Gastroesophageal sphincter (tissue), 4 donors: Measurements from ENCODE around the gene CENPF. TPM values are rescaled to one million over a fixed set of nuclear protein-coding genes. Genes with fewer than 3 reads are reported as not detected.

Experiments
- ATAC-seq: fragments of 150-250 bp; one replicate; pipeline ENCODE4 v1.9.1; 2016; ENCODE audit warnings: mild to moderate bottlenecking, moderate library complexity
- H3K27ac ChIP-seq, 4 donors: fragments of 200-600 bp; sonication (generic) in 3 of 4; 1 replicate in 3 of 4; 2 replicates in 1 of 4; pipeline ENCODE4 v1.5.1; 2016 to 2019
- H3K27me3 ChIP-seq: fragments of 200-600 bp; sonication (generic); one replicate; pipeline ENCODE4 v1.5.1; 2019
- H3K36me3 ChIP-seq, 2 donors: fragments of 200-600 bp; sonication (generic); one replicate each; pipeline ENCODE4 v1.5.1; 2019; ENCODE audit warnings: control low read depth in 1 of 2
- H3K4me1 ChIP-seq, 3 donors: fragments of 200-600 bp; sonication (generic); 1 replicate in 2 of 3; 2 replicates in 1 of 3; pipeline ENCODE4 v1.5.1; 2016 to 2019; ENCODE audit warnings: control low read depth in 2 of 3
- H3K4me3 ChIP-seq, 2 donors: fragments of 200-600 bp; sonication (generic); one replicate each; pipeline ENCODE4 v1.5.1; 2019; ENCODE audit warnings: mild to moderate bottlenecking in 1 of 2, moderate library complexity in 1 of 2
- H3K9me3 ChIP-seq, 3 donors: fragments of 200-600 bp; sonication (generic); one replicate each; pipeline ENCODE4 v1.5.1; 2017 to 2019; ENCODE audit warnings: control low read depth in 2 of 3
- EP300 ChIP-seq: sonication (generic); formaldehyde crosslinking; IDR thresholded peaks from one replicate; pipeline ENCODE4 v1.6.1; 2017; ENCODE audit warnings: antibody characterized with exemption, mild to moderate bottlenecking
- POLR2A ChIP-seq, 2 donors: fragments of 450-650 bp; IDR thresholded peaks; one replicate each; pipeline ENCODE4 v1.6.1; 2017; ENCODE audit warnings: antibody characterized with exemption in 2 of 2, mild to moderate bottlenecking in 2 of 2, moderate library complexity in 1 of 2
- POLR2AphosphoS5 ChIP-seq: sonication (generic); formaldehyde crosslinking; IDR thresholded peaks from one replicate; pipeline ENCODE4 v1.6.1; 2017; ENCODE audit warnings: antibody characterized with exemption
- WGBS, 2 donors: methylation state at CpG; one replicate each; pipeline ENCODE4 v1.1.5; 2018; ENCODE audit warnings: low coverage in 1 of 2; 5-methylcytosine and 5-hydroxymethylcytosine counted together
- total RNA-seq, 4 donors: library from RNA; depleted of rRNA; stranded (reverse); fragments of >200 nt; gene quantifications; one replicate each; pipeline ENCODE4 v1.1.0, GENCODE V29; 2016
- TF ChIP-seq, protein P1 (sequence below), 4 experiments: fragments of 200-600 bp in 2 of 4; fragments of 450-650 bp in 2 of 4; sonication (generic) in 1 of 4; IDR thresholded peaks; one replicate each; pipeline ENCODE4 v1.5.1; 2017 to 2019; ENCODE audit warnings: antibody characterized with exemption in 4 of 4, mild to moderate bottlenecking in 2 of 4, moderate library complexity in 2 of 4

CENPF gene
- total RNA-seq, 4 donors from 2014 or later = 0.31 to 18.4 (median 0.66) TPM

DNA sequence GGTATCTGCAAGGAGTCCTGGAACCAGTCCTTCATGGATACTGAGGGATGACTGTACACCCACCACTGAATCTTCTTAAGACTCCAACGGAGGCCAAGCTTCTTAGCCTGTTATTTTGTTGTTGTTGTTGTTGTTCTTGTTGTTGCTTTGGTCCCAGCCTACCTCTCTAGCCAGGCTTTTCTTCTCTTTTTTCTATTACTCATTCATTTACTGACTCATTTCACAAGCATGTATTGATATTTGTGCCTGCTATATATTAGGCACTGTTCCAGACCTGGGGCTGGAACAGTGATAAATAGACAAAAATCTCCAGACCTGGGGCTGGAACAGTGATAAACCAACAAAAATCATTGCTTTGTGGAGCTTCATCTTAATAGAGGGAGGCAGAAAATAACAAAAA, 20.4 kb downstream of the CENPF start:
- TF ChIP-seq POLR2AphosphoS5 (no peak), EP300 (no peak)
- TF ChIP-seq, protein P1, sequence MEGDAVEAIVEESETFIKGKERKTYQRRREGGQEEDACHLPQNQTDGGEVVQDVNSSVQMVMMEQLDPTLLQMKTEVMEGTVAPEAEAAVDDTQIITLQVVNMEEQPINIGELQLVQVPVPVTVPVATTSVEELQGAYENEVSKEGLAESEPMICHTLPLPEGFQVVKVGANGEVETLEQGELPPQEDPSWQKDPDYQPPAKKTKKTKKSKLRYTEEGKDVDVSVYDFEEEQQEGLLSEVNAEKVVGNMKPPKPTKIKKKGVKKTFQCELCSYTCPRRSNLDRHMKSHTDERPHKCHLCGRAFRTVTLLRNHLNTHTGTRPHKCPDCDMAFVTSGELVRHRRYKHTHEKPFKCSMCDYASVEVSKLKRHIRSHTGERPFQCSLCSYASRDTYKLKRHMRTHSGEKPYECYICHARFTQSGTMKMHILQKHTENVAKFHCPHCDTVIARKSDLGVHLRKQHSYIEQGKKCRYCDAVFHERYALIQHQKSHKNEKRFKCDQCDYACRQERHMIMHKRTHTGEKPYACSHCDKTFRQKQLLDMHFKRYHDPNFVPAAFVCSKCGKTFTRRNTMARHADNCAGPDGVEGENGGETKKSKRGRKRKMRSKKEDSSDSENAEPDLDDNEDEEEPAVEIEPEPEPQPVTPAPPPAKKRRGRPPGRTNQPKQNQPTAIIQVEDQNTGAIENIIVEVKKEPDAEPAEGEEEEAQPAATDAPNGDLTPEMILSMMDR (IDR thresholded peaks at IDR 0.05) = no peak
- no peak for ATAC-seq
- no peaks in the 10 kb centered on the region for H3K36me3 ChIP-seq
- no peak overlapping the region for H3K4me3 ChIP-seq
- H3K27ac ChIP-seq = no peak overlapping the region
- no peaks in the 10 kb centered on the region for H3K9me3 ChIP-seq
- 63 to 92% methylated on average over 1 of the region's 1 CpG for WGBS, 2 donors
- no peaks in the 10 kb centered on the region for H3K27me3 ChIP-seq
- H3K4me1 ChIP-seq = no peaks in the 10 kb centered on the region

DNA sequence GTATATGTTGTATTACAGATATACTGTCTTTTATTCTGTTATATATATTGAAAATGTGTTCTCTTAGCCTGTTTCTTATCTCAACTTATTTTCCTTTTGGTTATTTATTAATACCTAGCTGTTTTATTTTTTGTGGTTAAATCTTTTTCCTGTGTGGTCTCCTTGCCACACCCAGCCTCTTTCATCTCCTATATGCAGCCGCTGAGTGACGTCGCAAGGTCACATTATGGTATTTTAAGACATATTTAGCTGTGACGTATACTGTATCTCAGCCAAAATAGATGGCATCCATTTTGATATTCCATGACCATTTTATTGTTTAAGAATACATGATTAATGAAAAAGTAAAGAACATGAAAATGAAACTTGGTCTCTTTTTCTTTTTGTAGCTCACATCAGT, 29.1 kb downstream of the CENPF start:
- Histone ChIP-seq H3K9me3 (no peaks in the 10 kb centered on the region), H3K36me3 (no peaks in the 10 kb centered on the region), H3K4me1 (no peaks in the 10 kb centered on the region), H3K27me3 (no peaks in the 10 kb centered on the region), H3K27ac (no peak overlapping the region), H3K4me3 (no peak overlapping the region)
- no peak for ATAC-seq
- WGBS, 2 donors = 78 to 92% methylated on average over 4 of the region's 4 CpGs
- TF ChIP-seq, protein P1 (IDR thresholded peaks at IDR 0.05) = no peak

DNA sequence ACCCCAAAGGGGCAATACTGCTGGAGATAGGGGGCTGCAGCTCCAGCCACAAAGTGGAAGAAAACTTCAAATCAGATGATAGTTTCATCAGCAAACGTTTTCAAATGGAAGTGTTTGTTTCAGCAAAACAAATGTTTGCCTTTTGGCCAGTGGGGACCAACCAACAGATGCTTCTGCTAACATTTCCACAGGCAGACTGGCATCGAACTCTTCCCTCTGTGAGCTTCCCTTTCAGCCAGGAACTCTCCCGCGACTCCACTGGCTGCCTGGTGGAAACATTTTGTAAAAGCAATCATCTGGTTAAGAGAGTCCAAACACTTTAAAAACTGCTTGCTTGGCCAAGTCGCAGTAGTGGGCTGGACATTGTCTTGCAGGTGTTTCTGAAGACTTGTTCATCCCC, 30.7 kb downstream of the CENPF start:
- 77 to 91% methylated on average over 4 to 5 of the region's 5 CpGs for whole genome bisulfite sequencing, 2 donors
- H3K4me3 ChIP-seq = no peak overlapping the region
- H3K36me3 ChIP-seq = no peaks in the 10 kb centered on the region
- H3K27ac ChIP-seq = no peak overlapping the region
- TF ChIP-seq EP300 = no peak
- TF ChIP-seq, protein P1 (IDR thresholded peaks at IDR 0.05) = no peak
- TF ChIP-seq POLR2AphosphoS5 = no peak
- no peak for TF ChIP-seq POLR2A (IDR thresholded peaks at IDR 0.05)
- no peaks in the 10 kb centered on the region for H3K9me3 ChIP-seq
- no peaks in the 10 kb centered on the region for H3K4me1 ChIP-seq
- ATAC-seq = no peak
- no peaks in the 10 kb centered on the region for H3K27me3 ChIP-seq

DNA sequence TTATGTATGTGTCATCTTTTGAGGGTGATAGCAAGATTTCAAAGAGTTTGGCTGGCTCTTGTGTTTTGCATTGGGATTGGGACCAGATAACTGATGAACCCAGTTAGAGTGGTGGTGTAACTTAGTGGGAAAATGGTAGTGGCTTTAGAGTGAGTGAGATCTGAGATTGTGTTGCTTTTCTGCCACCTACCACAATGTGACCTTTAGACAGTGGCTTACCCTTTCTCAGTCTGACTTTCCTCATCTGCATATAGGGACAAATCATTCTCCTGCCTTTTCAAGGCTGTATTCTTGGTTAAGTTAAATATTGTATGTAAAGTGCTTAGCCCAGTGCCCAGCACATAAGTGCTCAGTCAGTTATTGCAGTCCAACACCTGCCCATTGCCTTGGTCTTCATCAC, 31.3 kb downstream of the CENPF start:
- H3K9me3 ChIP-seq = no peaks in the 10 kb centered on the region
- no peaks in the 10 kb centered on the region for H3K4me1 ChIP-seq
- no peak for ATAC-seq
- H3K27me3 ChIP-seq = no peaks in the 10 kb centered on the region
- H3K27ac ChIP-seq = no peak overlapping the region
- no peak overlapping the region for H3K4me3 ChIP-seq
- H3K36me3 ChIP-seq = no peaks in the 10 kb centered on the region
- no peak for TF ChIP-seq POLR2AphosphoS5
- TF ChIP-seq POLR2A (IDR thresholded peaks at IDR 0.05) = no peak
- TF ChIP-seq, protein P1 (IDR thresholded peaks at IDR 0.05) = no peak
- TF ChIP-seq EP300 = no peak

DNA sequence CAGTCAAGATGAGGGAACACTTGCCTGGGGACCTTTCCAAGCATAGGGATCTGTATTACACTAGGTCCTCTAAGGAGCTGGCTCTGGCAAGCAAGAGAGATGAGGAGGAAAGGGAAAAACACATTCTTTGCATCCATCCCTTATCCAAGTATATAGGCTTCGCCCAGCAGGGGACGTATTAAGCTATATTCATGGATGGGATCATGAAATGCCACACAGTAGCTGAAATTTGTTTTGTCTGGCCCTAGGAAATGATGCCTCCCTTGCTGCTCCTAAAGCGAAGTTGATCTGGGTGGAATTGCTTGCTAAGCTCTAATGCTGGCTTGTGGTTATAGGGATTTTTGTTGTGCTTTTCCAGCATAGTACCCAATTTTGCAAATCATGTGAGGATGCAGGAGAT, 32.1 kb downstream of the CENPF start:
- WGBS, 2 donors = 86 to 100% methylated on average over 1 to 3 of the region's 3 CpGs
- H3K27me3 ChIP-seq = no peaks in the 10 kb centered on the region
- H3K27ac ChIP-seq = no peak overlapping the region
- H3K9me3 ChIP-seq = no peaks in the 10 kb centered on the region
- no peak for ATAC-seq
- no peaks in the 10 kb centered on the region for H3K4me1 ChIP-seq
- H3K4me3 ChIP-seq = no peak overlapping the region
- TF ChIP-seq EP300 (no peak), POLR2AphosphoS5 (no peak)
- TF ChIP-seq, protein P1 (IDR thresholded peaks at IDR 0.05) = no peak
- no peaks in the 10 kb centered on the region for H3K36me3 ChIP-seq
